ENCODE data around the gene DYRK1A.

- TF ChIP-seq POLR2AphosphoS5 (IDR thresholded peaks at IDR 0.05; ENCODE audit: low read depth, low read length) (no peak), POLR2A (IDR thresholded peaks at IDR 0.05; ENCODE audit: low read depth, low read length) (no peak), TAF1 (IDR thresholded peaks at IDR 0.05; ENCODE audit: low read depth, low read length) (no peak)
These were observed 167.9 kb downstream of the DYRK1A start for GRCh38 chr21:37534431-37534830.

All from GM12891 (cell line).